WTC11 (cell line): ENCODE data around the gene ZMPSTE24. TPM values are rescaled to one million over a fixed set of nuclear protein-coding genes. Genes with fewer than 3 reads are reported as not detected.

Source experiments
- ATAC-seq: fragments of 200-7000 bp; cut with Tn5 transposase; 2 replicates; pipeline ENCODE4 v1.10.0; 2021; ENCODE audit warnings: mild to moderate bottlenecking, moderate library complexity
- CTCF ChIA-PET: fragments of 300-600 bp; sonication (Branson Sonifier 250); formaldehyde crosslinking; loops from one replicate; lab custom pipeline; 2021; ENCODE audit warnings: antibody characterized with exemption; lab: Charles Lee
- POLR2A ChIA-PET: fragments of 350-600 bp; sonication (Branson Sonifier 250); formaldehyde crosslinking; loops from one replicate; lab custom pipeline; 2021; ENCODE audit warnings: antibody characterized with exemption; lab: Charles Lee
- DNase-seq: peaks from one replicate; pipeline ENCODE4 v3.0.0; 2021; ENCODE audit warnings: low spot score
- H3K27ac Mint-ChIP-seq: 2 replicates; pipeline ENCODE4 v1.8.0; 2021; ENCODE audit warnings: mixed read lengths
- H3K27me3 Mint-ChIP-seq: 2 replicates; pipeline ENCODE4 v1.8.0; 2021; ENCODE audit warnings: low read depth, mild to moderate bottlenecking, moderate library complexity, mixed read lengths
- H3K36me3 Mint-ChIP-seq: 2 replicates; pipeline ENCODE4 v1.8.0; 2021; ENCODE audit warnings: mixed read lengths
- H3K4me1 Mint-ChIP-seq: 2 replicates; pipeline ENCODE4 v1.8.0; 2022; ENCODE audit warnings: mixed read lengths
- H3K4me3 Mint-ChIP-seq: 2 replicates; pipeline ENCODE4 v1.8.0; 2021; ENCODE audit warnings: mild to moderate bottlenecking, moderate library complexity, mixed read lengths
- H3K9me3 Mint-ChIP-seq: 2 replicates; pipeline ENCODE4 v1.8.0; 2021; ENCODE audit warnings: mixed read lengths
- AFF4 ChIP-seq: sonication (generic); formaldehyde crosslinking; IDR thresholded peaks from 2 replicates; pipeline ENCODE4 v1.8.1; 2023; ENCODE audit warnings: mild to moderate bottlenecking, missing genetic modification reagents, borderline replicate concordance
- CREB1 ChIP-seq: sonication (generic); formaldehyde crosslinking; IDR thresholded peaks from 2 replicates; pipeline ENCODE4 v1.8.0; 2023; ENCODE audit warnings: mild to moderate bottlenecking, missing genetic modification reagents
- CTCF ChIP-seq: fragments of 200-600 bp; IDR thresholded peaks from 2 replicates; pipeline ENCODE4 v1.8.0; 2022; ENCODE audit warnings: antibody characterized with exemption
- IRF2 ChIP-seq: sonication (generic); formaldehyde crosslinking; IDR thresholded peaks from 2 replicates; pipeline ENCODE4 v1.8.0; 2022; ENCODE audit warnings: low read depth, missing genetic modification reagents, borderline replicate concordance
- MLX ChIP-seq: sonication (generic); formaldehyde crosslinking; IDR thresholded peaks from 2 replicates; pipeline ENCODE4 v1.8.1; 2023; ENCODE audit warnings: mild to moderate bottlenecking, missing genetic modification reagents, moderate library complexity
- NFATC4 ChIP-seq: fragments of 250-450 bp; sonication (Bioruptor Pico); IDR thresholded peaks from 2 replicates; pipeline ENCODE4 v1.9.0; 2021; ENCODE audit warnings: mild to moderate bottlenecking
- NFE2L1 ChIP-seq: sonication (generic); formaldehyde crosslinking; IDR thresholded peaks from 2 replicates; pipeline ENCODE4 v1.8.1; 2023; ENCODE audit warnings: missing genetic modification reagents
- NR2C2 ChIP-seq: sonication (generic); formaldehyde crosslinking; IDR thresholded peaks from 2 replicates; pipeline ENCODE4 v1.8.0; 2022; ENCODE audit warnings: mild to moderate bottlenecking, missing genetic modification reagents
- PRRX2 ChIP-seq: fragments of 250-450 bp; sonication (Bioruptor Pico); IDR thresholded peaks from 2 replicates; pipeline ENCODE4 v1.8.0; 2021; ENCODE audit warnings: mild to moderate bottlenecking
- TEAD4 ChIP-seq: sonication (generic); formaldehyde crosslinking; IDR thresholded peaks from 2 replicates; pipeline ENCODE4 v1.8.0; 2022; ENCODE audit warnings: mild to moderate bottlenecking, missing genetic modification reagents
- TP53 ChIP-seq: sonication (generic); formaldehyde crosslinking; IDR thresholded peaks from 2 replicates; pipeline ENCODE4 v1.8.1; 2023; ENCODE audit warnings: mild to moderate bottlenecking, missing genetic modification reagents
- ZNF219 ChIP-seq: sonication (generic); formaldehyde crosslinking; IDR thresholded peaks from 2 replicates; pipeline ENCODE4 v1.8.0; 2023; ENCODE audit warnings: missing genetic modification reagents, mild to moderate bottlenecking, borderline replicate concordance
- ZNF232 ChIP-seq: sonication (generic); formaldehyde crosslinking; IDR thresholded peaks from 2 replicates; pipeline ENCODE4 v1.8.0; 2022; ENCODE audit warnings: mild to moderate bottlenecking, missing genetic modification reagents
- ZNF281 ChIP-seq: sonication (generic); formaldehyde crosslinking; IDR thresholded peaks from 2 replicates; pipeline ENCODE4 v1.8.0; 2023; ENCODE audit warnings: mild to moderate bottlenecking, missing genetic modification reagents
- ZNF423 ChIP-seq: fragments of 250-450 bp; sonication (Bioruptor Pico); IDR thresholded peaks from 2 replicates; pipeline ENCODE4 v2.1.2; 2022; ENCODE audit warnings: mild to moderate bottlenecking, moderate library complexity
- ZNF425 ChIP-seq: fragments of 250-450 bp; sonication (Bioruptor Pico); conservative IDR thresholded peaks from 2 replicates; pipeline ENCODE4 v1.9.0; 2021; ENCODE audit warnings: mild to moderate bottlenecking
- ZSCAN18 ChIP-seq: fragments of 250-450 bp; sonication (Bioruptor Pico); IDR thresholded peaks from 2 replicates; pipeline ENCODE4 v2.1.2; 2022; ENCODE audit warnings: mild to moderate bottlenecking, moderate library complexity
- total RNA-seq: library from RNA; stranded (reverse); gene quantifications from 3 replicates; pipeline ENCODE4 v1.2.3, GENCODE V29; 2021

ZMPSTE24 gene
- total RNA-seq, 1 experiment from 2014 or later = 31.7 TPM

GRCh38 chr1:40306296-40306695 lies 48.3 kb downstream of the ZMPSTE24 start:
- no peaks in the 10 kb centered on the region for H3K36me3 Mint-ChIP-seq
- CTCF ChIA-PET = interaction anchor here (2.4 to 4.1 kb wide), 3 partner anchors 9 to 162 kb away, joined by 20 to 26 read pairs (median 22); no protein-coding TSS in a partner anchor

GRCh38 chr1:40307186-40307585 lies 49.1 kb downstream of the ZMPSTE24 start:
- H3K9me3 Mint-ChIP-seq = no peaks in the 10 kb centered on the region
- H3K36me3 Mint-ChIP-seq = no peaks in the 10 kb centered on the region
- ATAC-seq = no peak
- no peak for DNase-seq
- peaks cover 29% of the 10 kb centered on the region for H3K27me3 Mint-ChIP-seq
- ChIA-PET CTCF (interaction anchor here (1.3 to 4.1 kb wide), 2 partner anchors 8 to 163 kb away, joined by 4 to 26 read pairs; no protein-coding TSS in a partner anchor), POLR2A (no interaction called here)
- no peak overlapping the region for H3K27ac Mint-ChIP-seq
- H3K4me1 Mint-ChIP-seq = no peaks in the 10 kb centered on the region
- no peak for TF ChIP-seq ZNF423
- TF ChIP-seq ZSCAN18 (CRISPR knock-in tag) = no peak
- no peak for TF ChIP-seq AFF4
- no peak for TF ChIP-seq ZNF281 (CRISPR knock-in tag)
- no peak for TF ChIP-seq PRRX2 (CRISPR knock-in tag)
- TF ChIP-seq MLX (CRISPR knock-in tag) = no peak
- no peak for TF ChIP-seq ZNF219 (CRISPR knock-in tag)
- TF ChIP-seq NFATC4 (CRISPR knock-in tag) = no peak
- TF ChIP-seq NFE2L1 (CRISPR knock-in tag) = no peak
- TF ChIP-seq ZNF425 (CRISPR knock-in tag) = no peak
- no peak for TF ChIP-seq TEAD4 (CRISPR knock-in tag)
- no peak for TF ChIP-seq CTCF
- TF ChIP-seq NR2C2 (CRISPR knock-in tag) = no peak
- TF ChIP-seq ZNF232 (CRISPR knock-in tag) = no peak
- TF ChIP-seq CREB1 = no peak
- no peak overlapping the region for H3K4me3 Mint-ChIP-seq

More at GRCh38 chr1:40306296-40306695, 48.3 kb downstream of the ZMPSTE24 start:
- TF ChIP-seq CREB1 = no peak
- no peak for TF ChIP-seq IRF2
- no peak for TF ChIP-seq TP53 (CRISPR knock-in tag)
- H3K4me3 Mint-ChIP-seq = no peak overlapping the region
- H3K4me1 Mint-ChIP-seq = no peaks in the 10 kb centered on the region
- POLR2A ChIA-PET = no interaction called here
- H3K27me3 Mint-ChIP-seq = peaks cover 26% of the 10 kb centered on the region
- DNase-seq (no peak), ATAC-seq (no peak)
- no peak overlapping the region for H3K27ac Mint-ChIP-seq
- H3K9me3 Mint-ChIP-seq = no peaks in the 10 kb centered on the region
